Activated CD4-positive, alpha-beta memory T cell treated with anti-CD3 and anti-CD28 coated beads for 36 hours (primary cell): ENCODE measurements around the gene IMMP1L. TPM values are rescaled to one million over a fixed set of nuclear protein-coding genes. Genes with fewer than 3 reads are reported as not detected.
"Not testable (repeated sequence)": the region's sequence is repeated elsewhere in the genome, so short reads cannot be mapped to it uniquely, and the experiment has no call there.

Experiments
- CTCF ChIA-PET: fragments of 350-600 bp; sonication (Branson Sonifier 250); formaldehyde crosslinking; loops from one replicate; lab custom pipeline; 2021; ENCODE audit warnings: antibody characterized with exemption, inconsistent platforms; lab: Charles Lee
- POLR2A ChIA-PET: fragments of 350-600 bp; sonication (Branson Sonifier 250); formaldehyde crosslinking; loops from one replicate; lab custom pipeline; 2021; ENCODE audit warnings: antibody characterized with exemption; lab: Charles Lee
- DNase-seq: peaks from one replicate; pipeline ENCODE4 v3.0.0-alpha.2; 2020
- H3K27ac Mint-ChIP-seq: one replicate; pipeline ENCODE4 v1.8.0; 2021; ENCODE audit warnings: mixed read lengths
- H3K27me3 Mint-ChIP-seq: one replicate; pipeline ENCODE4 v1.8.0; 2021; ENCODE audit warnings: mixed read lengths
- H3K36me3 Mint-ChIP-seq: one replicate; pipeline ENCODE4 v1.8.0; 2021; ENCODE audit warnings: mixed read lengths
- H3K4me1 Mint-ChIP-seq: one replicate; pipeline ENCODE4 v1.8.0; 2021; ENCODE audit warnings: low read depth, mixed read lengths
- H3K4me3 Mint-ChIP-seq: one replicate; pipeline ENCODE4 v1.8.0; 2021; ENCODE audit warnings: mild to moderate bottlenecking, mixed read lengths
- H3K9me3 Mint-ChIP-seq: one replicate; pipeline ENCODE4 v1.8.0; 2021; ENCODE audit warnings: mixed read lengths
- intact Hi-C: fragments of 100-400 bp; cut with micrococcal nuclease; formaldehyde crosslinking; loops from one replicate; pipeline ENCODE4 v1.15.1; 2023
- total RNA-seq, 2 experiments: library from RNA; stranded (reverse); gene quantifications; one replicate each; pipeline ENCODE4 v1.2.3, GENCODE V29; 2021

Gene IMMP1L
- total RNA-seq, 2 experiments from 2014 or later, result 20.4 to 21.8 TPM

DNA sequence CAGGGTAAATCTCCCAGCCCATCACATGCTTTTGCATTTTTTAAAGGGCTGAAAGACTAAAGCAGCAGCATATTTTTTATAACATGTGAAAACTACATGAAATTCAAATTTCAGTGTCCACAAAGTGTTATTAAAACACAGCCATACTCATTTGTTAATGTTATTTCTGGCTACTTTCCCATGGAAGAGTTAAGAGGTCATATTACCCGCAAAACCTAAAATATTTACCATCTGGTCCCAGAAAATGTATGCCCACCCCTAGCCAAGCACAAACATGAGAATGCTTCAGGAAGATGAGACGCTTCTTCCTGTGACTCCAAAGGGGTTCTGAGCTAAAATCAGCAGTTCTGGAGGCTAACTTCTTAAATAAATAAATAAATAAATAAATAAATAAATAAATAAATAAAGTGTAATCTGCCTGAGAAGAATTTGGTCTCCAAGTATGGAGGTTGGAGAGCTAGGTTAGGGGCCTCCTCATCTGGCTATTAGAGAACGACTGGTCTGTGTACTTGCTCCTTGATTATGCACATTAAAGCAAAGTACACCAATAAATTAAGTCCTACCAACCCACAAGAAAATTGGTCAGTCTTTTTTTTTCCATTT, 9.7 kb downstream of the IMMP1L start:
- no peaks in the 10 kb centered on the region for H3K27me3 Mint-ChIP-seq
- intact Hi-C loops, result loop anchor here (10.0 kb wide), 2 partner anchors 1085 to 1175 kb away; partner anchors contain the start of genes ARL14EP and EIF3M
- ChIA-PET CTCF (no interaction called here), POLR2A (no interaction called here)
- peaks cover 5% of the 10 kb centered on the region for H3K9me3 Mint-ChIP-seq
- no peak overlapping the region for H3K4me3 Mint-ChIP-seq
- H3K36me3 Mint-ChIP-seq, result peaks cover 22% of the 10 kb centered on the region
- no peak for DNase-seq
- no peak overlapping the region for H3K27ac Mint-ChIP-seq
- peaks cover 10% of the 10 kb centered on the region for H3K4me1 Mint-ChIP-seq

DNA sequence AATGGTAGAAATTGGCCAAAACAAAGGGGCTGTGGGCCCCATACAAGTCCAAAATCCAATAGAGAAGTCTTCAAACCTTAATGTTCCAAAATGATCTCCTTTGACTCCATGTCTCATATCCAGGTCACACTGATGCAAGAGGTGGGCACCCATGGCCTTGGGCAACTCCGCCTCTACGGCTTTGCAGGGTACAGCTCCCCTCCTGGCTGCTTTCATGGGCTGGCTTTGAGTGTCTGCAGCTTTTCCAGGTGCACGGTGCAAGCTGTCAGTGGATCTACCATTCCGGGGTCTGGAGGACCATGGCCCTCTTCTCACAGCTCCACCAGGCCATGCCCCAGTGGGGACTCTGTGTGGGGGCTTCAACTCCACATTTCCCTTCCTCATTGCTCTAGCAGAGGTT, 15.7 kb downstream of the IMMP1L start:
- peaks cover 35% of the 10 kb centered on the region for H3K36me3 Mint-ChIP-seq
- DNase-seq, H3K27ac Mint-ChIP-seq, H3K27me3 Mint-ChIP-seq, intact Hi-C loops, H3K4me3 Mint-ChIP-seq, POLR2A ChIA-PET, CTCF ChIA-PET: not testable (repeated sequence)
- peaks cover 31% of the 10 kb centered on the region for H3K4me1 Mint-ChIP-seq
- peaks cover 18% of the 10 kb centered on the region for H3K9me3 Mint-ChIP-seq

DNA sequence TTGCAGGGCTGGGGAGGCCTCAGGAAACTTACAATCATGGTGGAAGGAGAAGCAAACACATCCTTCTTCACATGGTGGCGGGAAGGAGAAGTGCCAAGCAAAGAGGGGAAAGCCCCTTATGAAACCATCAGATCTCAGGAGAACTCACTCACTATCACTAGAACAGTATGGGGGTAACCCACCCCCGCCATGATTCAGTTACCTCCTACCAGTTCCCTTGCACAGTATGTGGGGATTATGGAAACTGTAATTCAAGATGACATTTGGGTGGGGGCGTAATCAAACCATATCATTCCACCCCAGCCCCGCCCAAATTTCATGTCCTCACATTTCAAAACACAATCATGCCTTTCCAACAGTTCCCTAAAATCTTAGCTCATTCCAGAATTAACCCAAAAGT, 16.2 kb downstream of the IMMP1L start:
- Mint-ChIP-seq H3K36me3 (peaks cover 35% of the 10 kb centered on the region), H3K9me3 (peaks cover 18% of the 10 kb centered on the region), H3K27ac (no peak overlapping the region), H3K4me1 (peaks cover 31% of the 10 kb centered on the region), H3K27me3 (no peaks in the 10 kb centered on the region), H3K4me3 (no peak overlapping the region)
- intact Hi-C loops, result no loop called here
- DNase-seq, result no peak
- CTCF ChIA-PET, result no interaction called here
- POLR2A ChIA-PET, result no interaction called here

DNA sequence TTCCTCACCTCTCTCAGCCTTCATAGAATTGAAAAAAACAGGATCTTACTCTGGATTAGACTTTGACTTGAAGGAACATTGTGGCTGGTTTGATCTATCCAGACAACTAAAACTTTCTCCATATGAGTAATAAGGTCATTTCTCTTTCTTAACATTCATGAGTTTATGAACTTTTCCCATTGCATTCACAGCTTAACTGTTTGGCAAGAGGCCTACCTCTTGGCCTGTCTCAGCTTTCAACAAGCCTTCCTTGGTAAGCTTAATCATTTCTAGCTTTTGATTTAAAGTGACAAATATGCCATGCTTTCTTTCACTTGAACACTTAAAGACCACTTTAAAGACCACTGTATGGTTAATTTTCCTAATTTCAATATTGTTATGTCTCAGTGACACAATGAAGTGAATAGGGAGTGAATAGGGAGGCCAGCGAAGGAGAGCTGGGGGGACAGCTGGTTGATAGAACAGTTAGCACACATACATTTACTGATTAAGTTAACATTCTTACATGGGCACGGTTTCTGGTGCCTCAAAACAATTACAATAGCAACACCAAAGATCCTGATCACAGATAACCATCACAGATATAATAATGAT, 17.0 kb downstream of the IMMP1L start:
- CTCF ChIA-PET, result interaction anchor here (1.4 kb wide), 1 partner anchor 466 kb away, joined by 3 read pairs; no protein-coding TSS in a partner anchor
- H3K27ac Mint-ChIP-seq, result no peak overlapping the region
- DNase-seq, result no peak
- H3K9me3 Mint-ChIP-seq, result peaks cover 18% of the 10 kb centered on the region
- no peak overlapping the region for H3K4me3 Mint-ChIP-seq
- peaks cover 31% of the 10 kb centered on the region for H3K4me1 Mint-ChIP-seq
- no peaks in the 10 kb centered on the region for H3K27me3 Mint-ChIP-seq
- peaks cover 35% of the 10 kb centered on the region for H3K36me3 Mint-ChIP-seq
- POLR2A ChIA-PET, result no interaction called here
- intact Hi-C loops, result no loop called here

DNA sequence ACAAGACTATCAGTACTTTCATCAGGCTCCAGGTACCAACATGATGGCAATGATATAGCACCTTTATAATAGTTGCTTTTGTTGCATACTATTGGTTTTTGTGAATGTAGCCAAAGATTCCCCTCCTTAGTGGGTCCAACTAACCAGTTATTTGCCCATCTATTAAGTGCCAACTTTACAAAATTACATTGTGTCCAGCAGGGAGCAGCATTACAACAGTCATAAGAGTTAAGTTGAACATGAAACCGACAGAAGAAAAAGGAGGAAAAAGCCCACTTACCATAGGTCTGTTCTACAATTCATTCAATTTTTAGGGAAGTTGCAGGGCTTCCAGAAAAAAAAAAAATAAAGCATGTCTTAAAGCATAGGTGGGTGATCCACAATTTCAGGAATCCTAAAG, 21.6 kb downstream of the IMMP1L start:
- peaks cover 16% of the 10 kb centered on the region for H3K4me1 Mint-ChIP-seq
- ChIA-PET CTCF (no interaction called here), POLR2A (no interaction called here)
- intact Hi-C loops, result no loop called here
- no peak for DNase-seq
- H3K36me3 Mint-ChIP-seq, result peaks cover 7% of the 10 kb centered on the region
- peaks cover 1% of the 10 kb centered on the region for H3K9me3 Mint-ChIP-seq
- H3K27me3 Mint-ChIP-seq, result no peaks in the 10 kb centered on the region
- no peak overlapping the region for H3K4me3 Mint-ChIP-seq
- no peak overlapping the region for H3K27ac Mint-ChIP-seq

DNA sequence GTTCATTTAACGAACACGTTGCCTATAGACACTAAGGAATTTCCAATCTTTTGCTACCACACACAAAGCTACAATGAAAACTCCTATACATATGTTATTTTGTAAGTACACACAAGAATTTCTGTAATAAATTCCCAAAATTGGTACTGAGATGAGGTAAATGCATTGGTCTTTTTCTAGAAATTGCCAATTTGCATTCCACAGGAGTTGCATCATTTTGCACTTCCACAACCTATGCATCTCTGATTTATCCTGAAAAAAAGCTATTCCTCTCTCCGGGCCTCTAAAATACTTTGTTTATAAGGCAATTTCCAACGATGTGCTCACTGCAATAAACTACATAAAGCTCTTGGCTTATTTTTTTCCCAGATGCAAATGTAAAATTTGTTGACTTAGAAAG, 24.9 kb downstream of the IMMP1L start:
- peaks cover 2% of the 10 kb centered on the region for H3K36me3 Mint-ChIP-seq
- H3K4me3 Mint-ChIP-seq, result no peak overlapping the region
- CTCF ChIA-PET, result no interaction called here

DNA sequence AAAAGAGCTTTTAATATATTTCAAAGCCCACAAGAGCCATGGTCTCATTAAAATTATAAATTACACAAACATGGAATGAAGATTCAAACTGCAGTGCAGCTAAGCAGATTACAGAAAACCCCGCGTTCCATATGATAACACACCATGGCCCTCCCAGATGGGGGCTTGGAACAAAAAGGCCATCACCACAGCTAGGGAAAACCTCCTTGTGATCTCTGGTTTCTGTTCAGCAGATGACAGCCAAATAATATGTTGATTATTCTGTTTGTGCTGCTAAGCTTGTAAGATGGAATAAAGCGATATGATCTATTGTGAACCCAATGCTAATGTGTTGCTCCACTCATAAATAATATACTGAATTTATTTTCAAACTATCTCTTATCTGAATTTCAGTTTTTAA, 28.5 kb downstream of the IMMP1L start:
- ChIA-PET CTCF (no interaction called here), POLR2A (no interaction called here)
- Mint-ChIP-seq H3K9me3 (no peaks in the 10 kb centered on the region), H3K4me1 (peaks cover 4% of the 10 kb centered on the region), H3K4me3 (no peak overlapping the region), H3K27me3 (no peaks in the 10 kb centered on the region), H3K36me3 (peaks cover 1% of the 10 kb centered on the region), H3K27ac (no peak overlapping the region)
- intact Hi-C loops, result no loop called here
- no peak for DNase-seq

More for the DNA sequence above, 24.9 kb downstream of the IMMP1L start:
- intact Hi-C loops, result no loop called here
- Mint-ChIP-seq H3K9me3 (no peaks in the 10 kb centered on the region), H3K27ac (no peak overlapping the region), H3K27me3 (no peaks in the 10 kb centered on the region), H3K4me1 (no peaks in the 10 kb centered on the region)
- POLR2A ChIA-PET, result no interaction called here
- DNase-seq, result no peak

DNA sequence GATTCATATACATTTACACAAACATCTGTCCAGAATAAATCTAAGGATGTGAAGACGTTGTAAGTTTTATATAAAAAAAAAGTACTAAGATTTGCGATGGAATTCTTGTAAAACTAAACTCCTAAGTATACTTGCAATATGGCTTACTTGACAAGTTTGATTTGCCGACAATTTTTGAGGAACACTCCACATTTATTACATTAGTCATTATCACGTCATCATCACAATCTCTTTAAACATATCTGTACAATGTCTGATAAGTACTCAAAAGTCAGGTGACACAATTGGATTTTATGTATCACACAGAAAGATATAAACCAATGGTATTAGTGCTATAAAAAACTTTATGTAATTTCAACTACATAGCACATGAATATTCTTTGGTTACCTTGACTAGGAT, 30.4 kb downstream of the IMMP1L start:
- POLR2A ChIA-PET, result no interaction called here
- Mint-ChIP-seq H3K4me1 (peaks cover 4% of the 10 kb centered on the region), H3K27me3 (no peaks in the 10 kb centered on the region), H3K9me3 (no peaks in the 10 kb centered on the region), H3K27ac (no peak overlapping the region), H3K4me3 (no peak overlapping the region), H3K36me3 (peaks cover 2% of the 10 kb centered on the region)
- CTCF ChIA-PET, result no interaction called here
- DNase-seq, result no peak
- intact Hi-C loops, result no loop called here

DNA sequence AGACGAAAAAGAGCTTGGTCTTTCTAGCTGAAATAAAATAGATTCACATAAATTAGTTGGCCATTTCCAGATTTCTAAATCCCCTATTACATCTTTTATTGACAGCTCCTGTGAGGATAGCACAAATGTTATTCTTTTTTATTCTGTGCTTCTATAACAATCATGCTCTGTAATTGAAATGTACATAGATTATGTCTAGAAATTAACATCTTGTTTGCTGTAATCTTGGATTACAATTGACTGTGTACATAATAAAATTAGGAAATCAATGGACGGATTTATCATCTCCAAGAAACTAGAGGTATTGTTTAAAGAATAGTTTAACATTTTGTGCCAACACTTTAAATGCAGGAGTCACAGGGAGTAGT, 31.2 kb downstream of the IMMP1L start:
- ChIA-PET CTCF (no interaction called here), POLR2A (no interaction called here)
- peaks cover 4% of the 10 kb centered on the region for H3K4me1 Mint-ChIP-seq
- intact Hi-C loops, result no loop called here
- H3K9me3 Mint-ChIP-seq, result no peaks in the 10 kb centered on the region
- no peak overlapping the region for H3K4me3 Mint-ChIP-seq
- H3K27ac Mint-ChIP-seq, result no peak overlapping the region
- no peak for DNase-seq
- H3K36me3 Mint-ChIP-seq, result peaks cover 4% of the 10 kb centered on the region
- H3K27me3 Mint-ChIP-seq, result no peaks in the 10 kb centered on the region

DNA sequence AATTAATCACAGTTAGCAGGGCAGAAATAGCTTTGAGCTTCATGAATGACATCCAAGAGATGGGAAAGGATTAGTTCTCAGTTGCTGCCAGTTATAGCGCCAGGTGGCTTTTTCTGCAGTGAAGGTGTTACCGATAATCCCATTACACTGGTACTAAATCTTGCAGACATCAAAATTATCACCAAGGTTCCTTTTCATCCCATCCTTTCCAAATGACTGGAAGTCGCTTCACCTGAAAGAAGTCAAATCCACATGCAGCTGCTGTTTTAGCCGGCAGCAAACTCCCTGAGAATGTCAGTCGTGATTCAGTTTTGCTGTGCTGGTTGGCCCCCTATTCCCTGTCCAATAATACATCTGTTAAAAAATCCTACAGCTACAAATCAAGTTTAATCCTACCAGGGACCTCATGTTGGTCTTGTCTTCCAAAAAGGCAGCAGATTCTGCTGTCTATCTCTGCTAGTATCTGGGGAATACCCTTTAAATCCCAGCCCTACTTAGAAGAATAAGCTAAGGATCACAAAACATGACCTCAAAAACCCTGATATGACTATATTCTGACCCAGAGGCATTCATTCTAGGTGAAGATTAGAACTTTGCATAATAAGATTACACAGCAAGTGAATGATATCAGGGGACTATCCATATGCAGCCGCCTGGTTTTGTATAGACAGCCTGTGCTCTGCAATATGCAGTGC, 31.7 kb downstream of the IMMP1L start:
- no peaks in the 10 kb centered on the region for H3K9me3 Mint-ChIP-seq
- ChIA-PET CTCF (no interaction called here), POLR2A (no interaction called here)
- H3K27me3 Mint-ChIP-seq, result no peaks in the 10 kb centered on the region
- intact Hi-C loops, result no loop called here
- DNase-seq, result no peak
- H3K4me1 Mint-ChIP-seq, result peaks cover 4% of the 10 kb centered on the region
- no peak overlapping the region for H3K4me3 Mint-ChIP-seq
- no peak overlapping the region for H3K27ac Mint-ChIP-seq
- peaks cover 4% of the 10 kb centered on the region for H3K36me3 Mint-ChIP-seq

DNA sequence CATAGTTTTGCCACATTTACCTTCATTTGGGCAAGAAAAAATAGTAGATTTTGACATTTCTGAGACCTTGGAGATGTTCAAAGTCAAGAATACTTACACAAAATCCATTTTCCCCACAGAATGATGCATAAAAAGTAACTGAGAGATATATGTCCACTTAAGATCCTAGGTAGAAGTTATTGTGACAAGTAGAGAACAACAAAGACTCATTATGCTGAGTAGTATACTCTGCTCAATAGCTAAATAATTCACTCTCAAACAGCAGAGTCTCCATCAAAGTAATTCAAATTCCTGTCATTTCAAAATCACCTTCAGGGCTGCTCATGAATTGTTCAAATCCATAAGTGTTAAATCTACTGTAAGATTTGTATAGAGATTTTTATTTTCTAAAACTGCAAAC, 35.3 kb downstream of the IMMP1L start:
- Mint-ChIP-seq H3K4me1 (peaks cover 4% of the 10 kb centered on the region), H3K27me3 (no peaks in the 10 kb centered on the region), H3K4me3 (no peak overlapping the region), H3K27ac (no peak overlapping the region), H3K9me3 (peaks cover 5% of the 10 kb centered on the region), H3K36me3 (peaks cover 16% of the 10 kb centered on the region)
- ChIA-PET POLR2A (no interaction called here), CTCF (no interaction called here)
- DNase-seq, result no peak
- intact Hi-C loops, result no loop called here

DNA sequence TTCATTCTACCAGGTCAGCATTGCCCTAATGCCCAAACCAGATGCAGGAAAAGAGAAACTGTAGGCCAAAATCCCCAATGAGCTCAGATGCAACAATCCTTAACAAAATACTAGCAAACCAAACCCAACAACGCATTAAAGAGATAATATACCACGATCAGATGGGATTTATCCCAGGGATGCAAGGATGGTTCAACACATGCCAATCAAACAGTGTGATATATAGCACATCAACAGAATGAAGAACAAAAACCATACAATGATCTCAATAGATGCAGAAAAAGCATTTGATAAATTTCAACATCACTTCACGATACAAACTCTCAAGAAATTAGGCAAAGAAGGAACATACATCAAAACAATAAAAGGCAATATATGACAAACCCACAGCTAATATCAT, 45.0 kb downstream of the IMMP1L start:
- CTCF ChIA-PET, result no interaction called here

DNA sequence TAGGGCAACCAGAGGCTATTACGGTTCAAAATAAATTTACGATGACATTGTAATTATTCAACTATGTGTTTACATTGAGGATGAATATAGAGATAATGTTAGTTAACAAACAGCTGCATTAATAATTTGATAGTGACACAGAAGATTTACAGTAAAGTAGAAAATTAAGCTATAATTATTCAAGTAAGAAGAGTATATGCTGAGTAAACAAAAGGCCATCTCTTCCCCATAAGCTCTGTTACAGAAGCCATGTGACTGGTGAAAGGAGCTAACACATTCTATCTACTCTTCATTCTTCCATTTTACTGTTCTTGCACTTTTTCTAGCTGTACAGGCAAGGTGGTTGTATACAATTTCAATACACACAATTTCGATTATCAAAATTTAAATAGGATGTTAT, 54.2 kb downstream of the IMMP1L start:
- DNase-seq, result no peak
- H3K4me1 Mint-ChIP-seq, result no peaks in the 10 kb centered on the region
- no peak overlapping the region for H3K4me3 Mint-ChIP-seq
- CTCF ChIA-PET, result no interaction called here
- H3K27me3 Mint-ChIP-seq, result no peaks in the 10 kb centered on the region
- intact Hi-C loops, result no loop called here
- POLR2A ChIA-PET, result no interaction called here
- H3K36me3 Mint-ChIP-seq, result peaks cover 28% of the 10 kb centered on the region
- H3K9me3 Mint-ChIP-seq, result no peaks in the 10 kb centered on the region
- no peak overlapping the region for H3K27ac Mint-ChIP-seq

More for the DNA sequence above, 45.0 kb downstream of the IMMP1L start:
- intact Hi-C loops, result no loop called here
- no peaks in the 10 kb centered on the region for H3K27me3 Mint-ChIP-seq
- no peaks in the 10 kb centered on the region for H3K4me1 Mint-ChIP-seq
- H3K4me3 Mint-ChIP-seq, result no peak overlapping the region
- H3K27ac Mint-ChIP-seq, result no peak overlapping the region
- peaks cover 38% of the 10 kb centered on the region for H3K36me3 Mint-ChIP-seq
- POLR2A ChIA-PET, result no interaction called here
- DNase-seq, result no peak
- peaks cover 18% of the 10 kb centered on the region for H3K9me3 Mint-ChIP-seq
